ENCODE data around the gene MRPL28. TPM values are rescaled to one million over a fixed set of nuclear protein-coding genes. Genes with fewer than 3 reads are reported as not detected.

MRPL28 gene
- total RNA-seq, 4 donors from 2014 or later, result 57.9 to 68.2 (median 63.0) TPM

DNA sequence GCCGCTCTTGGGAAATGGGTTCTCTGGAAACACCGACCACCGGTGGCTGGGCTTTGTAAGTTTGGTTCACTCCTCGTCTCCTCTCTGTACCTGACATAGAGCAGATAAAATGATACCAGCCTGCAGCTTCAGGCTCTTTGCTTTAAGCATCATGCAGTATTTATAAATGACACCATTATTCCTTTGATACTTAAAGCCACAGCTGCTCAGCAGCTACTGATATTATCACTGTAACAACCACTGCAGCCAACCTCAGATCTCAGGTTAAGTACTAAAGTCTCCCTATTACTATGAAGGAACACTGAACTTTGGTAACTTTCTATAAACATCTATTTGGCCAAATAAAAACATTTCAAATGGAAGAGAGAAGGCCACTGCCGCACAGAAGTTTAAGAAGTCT lies 52.8 kb downstream of the MRPL28 start:
- intact Hi-C loops (cut with DNase I), result no loop called here
- H3K9me3 ChIP-seq, result no peaks in the 10 kb centered on the region
- no peaks in the 10 kb centered on the region for H3K4me1 ChIP-seq
- DNase-seq, result no peak
- 91 to 93% methylated on average over 5 of the region's 5 CpGs for WGBS, 2 donors
- TF ChIP-seq, protein P1, sequence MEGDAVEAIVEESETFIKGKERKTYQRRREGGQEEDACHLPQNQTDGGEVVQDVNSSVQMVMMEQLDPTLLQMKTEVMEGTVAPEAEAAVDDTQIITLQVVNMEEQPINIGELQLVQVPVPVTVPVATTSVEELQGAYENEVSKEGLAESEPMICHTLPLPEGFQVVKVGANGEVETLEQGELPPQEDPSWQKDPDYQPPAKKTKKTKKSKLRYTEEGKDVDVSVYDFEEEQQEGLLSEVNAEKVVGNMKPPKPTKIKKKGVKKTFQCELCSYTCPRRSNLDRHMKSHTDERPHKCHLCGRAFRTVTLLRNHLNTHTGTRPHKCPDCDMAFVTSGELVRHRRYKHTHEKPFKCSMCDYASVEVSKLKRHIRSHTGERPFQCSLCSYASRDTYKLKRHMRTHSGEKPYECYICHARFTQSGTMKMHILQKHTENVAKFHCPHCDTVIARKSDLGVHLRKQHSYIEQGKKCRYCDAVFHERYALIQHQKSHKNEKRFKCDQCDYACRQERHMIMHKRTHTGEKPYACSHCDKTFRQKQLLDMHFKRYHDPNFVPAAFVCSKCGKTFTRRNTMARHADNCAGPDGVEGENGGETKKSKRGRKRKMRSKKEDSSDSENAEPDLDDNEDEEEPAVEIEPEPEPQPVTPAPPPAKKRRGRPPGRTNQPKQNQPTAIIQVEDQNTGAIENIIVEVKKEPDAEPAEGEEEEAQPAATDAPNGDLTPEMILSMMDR (IDR thresholded peaks at IDR 0.05), result no peak
- no peak for TF ChIP-seq POLR2A (IDR thresholded peaks at IDR 0.05)
- H3K4me3 ChIP-seq, result no peak overlapping the region
- peaks cover 0 to 60% (median 19%) of the 10 kb centered on the region in 3 donors for H3K36me3 ChIP-seq
- H3K27ac ChIP-seq, result no peak overlapping the region
- H3K27me3 ChIP-seq, result no peaks in the 10 kb centered on the region

Other genes starting within 250 kb of the MRPL28 start
- gene NPRL3, start 231.9 kb downstream of the MRPL28 start, total RNA-seq, result 10 to 100 TPM; 14.5 to 28.0 (median 18.8) TPM
- gene HBZ, start 217.9 kb downstream of the MRPL28 start, total RNA-seq, result not detected
- not detected for gene HBM, start 204.6 kb downstream of the MRPL28 start, total RNA-seq
- gene HBA2, start 197.7 kb downstream of the MRPL28 start, total RNA-seq, result 1 to 10 TPM in 2 of 4 donors, not detected in 2; 4.7 to 5.0 TPM
- 10 to 100 TPM in 1 of 4 donors, 1 to 10 TPM in 1, not detected in 2; 1.0 to 12.9 TPM for gene HBA1, start 193.9 kb downstream of the MRPL28 start, total RNA-seq
- gene HBQ1, start 190.1 kb downstream of the MRPL28 start, total RNA-seq, result not detected
- 10 to 100 TPM; 33.5 to 74.2 (median 46.5) TPM for gene LUC7L, start 141.1 kb downstream of the MRPL28 start, total RNA-seq
- 100 to 1,000 TPM in 1 of 4 donors, 10 to 100 TPM in 3; 16.5 to 147 (median 60.0) TPM for gene FAM234A, start 135.7 kb downstream of the MRPL28 start, total RNA-seq
- gene RGS11, start 94.6 kb downstream of the MRPL28 start, total RNA-seq, result 1 to 10 TPM in 3 of 4 donors, under 1 TPM in 1; 0.88 to 4.8 (median 2.6) TPM
- not detected for gene ARHGDIG, start 89.9 kb downstream of the MRPL28 start, total RNA-seq
- gene PDIA2, start 87.4 kb downstream of the MRPL28 start, total RNA-seq, result not detected
- gene AXIN1, start 17.8 kb downstream of the MRPL28 start, total RNA-seq, result 10 to 100 TPM; 17.8 to 32.2 (median 22.2) TPM
- gene PGAP6, start 11.4 kb upstream of the MRPL28 start, total RNA-seq, result 10 to 100 TPM; 23.5 to 31.7 (median 27.6) TPM
- 10 to 100 TPM; 20.7 to 48.3 (median 25.3) TPM for gene NME4, start 26.7 kb upstream of the MRPL28 start, total RNA-seq
- 10 to 100 TPM; 13.6 to 19.6 (median 17.0) TPM for gene DECR2, start 31.3 kb upstream of the MRPL28 start, total RNA-seq
- 10 to 100 TPM in 2 of 4 donors, 1 to 10 TPM in 2; 8.0 to 25.6 (median 10.1) TPM for gene RAB11FIP3, start 55.1 kb upstream of the MRPL28 start, total RNA-seq
- gene CAPN15, start 157.2 kb upstream of the MRPL28 start, total RNA-seq, result 10 to 100 TPM; 29.4 to 69.6 (median 52.4) TPM
- gene PRR35, start 189.9 kb upstream of the MRPL28 start, total RNA-seq, result not detected
- gene NHLRC4, start 196.5 kb upstream of the MRPL28 start, total RNA-seq, result under 1 TPM in 3 of 4 donors, not detected in 1; 0.09 to 0.95 (median 0.59) TPM
- 10 to 100 TPM; 15.9 to 24.0 (median 20.4) TPM for gene PIGQ, start 199.4 kb upstream of the MRPL28 start, total RNA-seq
- gene RAB40C, start 219.5 kb upstream of the MRPL28 start, total RNA-seq, result 10 to 100 TPM; 14.2 to 31.4 (median 20.3) TPM